Measurements from ENCODE around the gene GRID1. TPM values are rescaled to one million over a fixed set of nuclear protein-coding genes. Genes with fewer than 3 reads are reported as not detected.

GRID1 gene
- total RNA-seq, 1 donor from 2014 or later: 0.22 TPM

DNA sequence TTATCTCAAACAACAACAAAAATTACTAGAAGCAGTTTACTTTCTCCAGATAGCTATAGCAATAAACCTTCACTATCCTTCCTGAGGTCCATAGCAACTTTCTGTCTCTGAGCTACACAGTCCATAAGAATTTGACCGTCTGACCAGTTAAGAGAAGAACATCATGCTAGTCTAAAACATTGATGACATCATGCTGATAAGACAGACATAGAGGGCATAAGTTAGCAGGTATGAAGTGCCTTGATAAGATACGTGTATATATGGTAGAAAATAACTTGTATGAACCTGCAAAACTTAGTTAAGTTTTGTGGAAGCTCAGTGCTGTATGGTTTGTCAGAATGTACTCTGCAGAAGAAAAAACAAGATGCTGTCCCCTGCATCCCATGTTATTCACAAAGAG, 353.0 kb downstream of the GRID1 start:
- no peaks in the 10 kb centered on the region for H3K4me1 Mint-ChIP-seq (ENCODE audit: low read depth)
- no peak overlapping the region for H3K4me3 Mint-ChIP-seq (ENCODE audit: low read depth)
- H3K9me3 Mint-ChIP-seq (ENCODE audit: low read depth): no peaks in the 10 kb centered on the region
- TF ChIP-seq CTCF (IDR thresholded peaks at IDR 0.05; ENCODE audit: unreplicated experiment): no peak
- no peak overlapping the region for H3K27ac Mint-ChIP-seq
- H3K27me3 Mint-ChIP-seq: peaks cover 14% of the 10 kb centered on the region
- no peak for DNase-seq (ENCODE audit: low spot score, unreplicated experiment)
- H3K36me3 Mint-ChIP-seq (ENCODE audit: insufficient read depth): no peaks in the 10 kb centered on the region

DNA sequence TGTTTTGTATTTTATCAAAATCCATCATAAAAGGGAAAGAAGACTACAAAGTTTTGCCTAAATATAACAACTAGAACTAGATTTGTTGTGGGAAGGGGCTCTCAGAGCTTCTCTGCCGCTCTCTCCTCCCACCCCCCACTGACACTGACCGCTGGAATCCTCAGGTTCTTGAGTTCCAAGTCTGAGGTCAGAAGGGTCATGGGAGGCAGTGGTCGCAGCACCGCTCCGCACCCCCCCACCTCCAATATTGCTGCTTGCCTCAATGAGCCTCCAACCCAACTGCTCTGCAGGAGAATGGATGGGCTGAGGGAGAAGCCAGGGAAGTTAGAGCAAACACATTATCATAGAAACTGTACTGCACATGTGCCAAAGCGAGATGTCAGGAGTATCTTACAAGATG, 359.4 kb downstream of the GRID1 start:
- DNase-seq (ENCODE audit: low spot score, unreplicated experiment): no peak
- H3K4me1 Mint-ChIP-seq (ENCODE audit: low read depth): no peaks in the 10 kb centered on the region
- no peak overlapping the region for H3K27ac Mint-ChIP-seq
- H3K36me3 Mint-ChIP-seq (ENCODE audit: insufficient read depth): no peaks in the 10 kb centered on the region
- H3K4me3 Mint-ChIP-seq (ENCODE audit: low read depth): no peak overlapping the region
- no peaks in the 10 kb centered on the region for H3K9me3 Mint-ChIP-seq (ENCODE audit: low read depth)
- no peaks in the 10 kb centered on the region for H3K27me3 Mint-ChIP-seq
- TF ChIP-seq CTCF (IDR thresholded peaks at IDR 0.05; ENCODE audit: unreplicated experiment): no peak

- no peak for DNase-seq (ENCODE audit: low spot score, unreplicated experiment)
- no peaks in the 10 kb centered on the region for H3K36me3 Mint-ChIP-seq (ENCODE audit: insufficient read depth)
- H3K27ac Mint-ChIP-seq: no peak overlapping the region
- no peaks in the 10 kb centered on the region for H3K9me3 Mint-ChIP-seq (ENCODE audit: low read depth)
- TF ChIP-seq CTCF (IDR thresholded peaks at IDR 0.05; ENCODE audit: unreplicated experiment): no peak
- no peaks in the 10 kb centered on the region for H3K4me1 Mint-ChIP-seq (ENCODE audit: low read depth)
- H3K4me3 Mint-ChIP-seq (ENCODE audit: low read depth): no peak overlapping the region
- peaks cover 4% of the 10 kb centered on the region for H3K27me3 Mint-ChIP-seq
Observed at GRCh38 chr10:86004337-86004736, 362.3 kb downstream of the GRID1 start.

DNA sequence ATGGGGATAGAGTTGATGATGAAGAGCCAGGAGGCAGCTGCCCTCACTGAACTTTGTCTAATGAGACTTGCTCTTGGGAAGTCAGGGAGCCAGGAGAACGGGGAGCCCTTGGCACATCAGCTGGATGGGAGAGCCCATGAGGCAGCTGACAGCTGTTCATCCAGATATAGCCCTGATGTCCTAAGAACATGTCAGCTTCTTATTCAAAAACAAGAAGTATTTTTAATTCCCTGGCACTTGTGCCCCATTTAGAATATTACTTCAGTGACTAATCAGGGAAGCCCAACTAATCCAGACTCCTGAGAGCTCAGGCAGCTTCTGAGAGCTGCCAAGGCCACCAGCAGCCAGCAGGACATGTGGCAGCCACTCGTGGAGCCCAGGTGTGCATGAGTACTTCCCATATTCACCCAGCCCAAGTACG, 363.4 kb downstream of the GRID1 start:
- Mint-ChIP-seq H3K27ac (no peak overlapping the region), H3K4me1 (ENCODE audit: low read depth) (no peaks in the 10 kb centered on the region), H3K9me3 (ENCODE audit: low read depth) (peaks cover 4% of the 10 kb centered on the region), H3K36me3 (ENCODE audit: insufficient read depth) (no peaks in the 10 kb centered on the region), H3K4me3 (ENCODE audit: low read depth) (no peak overlapping the region), H3K27me3 (peaks cover 4% of the 10 kb centered on the region)
- TF ChIP-seq CTCF (IDR thresholded peaks at IDR 0.05; ENCODE audit: unreplicated experiment): no peak
- DNase-seq (ENCODE audit: low spot score, unreplicated experiment): no peak

- no peak for DNase-seq (ENCODE audit: low spot score, unreplicated experiment)
- TF ChIP-seq CTCF (IDR thresholded peaks at IDR 0.05; ENCODE audit: unreplicated experiment): no peak
- Mint-ChIP-seq H3K27me3 (peaks cover 4% of the 10 kb centered on the region), H3K36me3 (ENCODE audit: insufficient read depth) (no peaks in the 10 kb centered on the region), H3K4me1 (ENCODE audit: low read depth) (no peaks in the 10 kb centered on the region), H3K4me3 (ENCODE audit: low read depth) (no peak overlapping the region), H3K9me3 (ENCODE audit: low read depth) (peaks cover 10% of the 10 kb centered on the region), H3K27ac (no peak overlapping the region)
Observed at GRCh38 chr10:86001521-86001920, 365.1 kb downstream of the GRID1 start.

Data from progenitor cell of endocrine pancreas (in vitro differentiated cells).